ENCODE measurements around the gene PLEKHH2.
"Not testable (repeated sequence)": the region's sequence is repeated elsewhere in the genome, so short reads cannot be mapped to it uniquely, and the experiment has no call there.

The PLEKHH2 gene

GRCh38 chr2:43718530-43719124, 81.6 kb downstream of the PLEKHH2 start:
- DNase-seq: no peak

GRCh38 chr2:43724728-43725526, 87.9 kb downstream of the PLEKHH2 start:
- no peak for DNase-seq

DNA sequence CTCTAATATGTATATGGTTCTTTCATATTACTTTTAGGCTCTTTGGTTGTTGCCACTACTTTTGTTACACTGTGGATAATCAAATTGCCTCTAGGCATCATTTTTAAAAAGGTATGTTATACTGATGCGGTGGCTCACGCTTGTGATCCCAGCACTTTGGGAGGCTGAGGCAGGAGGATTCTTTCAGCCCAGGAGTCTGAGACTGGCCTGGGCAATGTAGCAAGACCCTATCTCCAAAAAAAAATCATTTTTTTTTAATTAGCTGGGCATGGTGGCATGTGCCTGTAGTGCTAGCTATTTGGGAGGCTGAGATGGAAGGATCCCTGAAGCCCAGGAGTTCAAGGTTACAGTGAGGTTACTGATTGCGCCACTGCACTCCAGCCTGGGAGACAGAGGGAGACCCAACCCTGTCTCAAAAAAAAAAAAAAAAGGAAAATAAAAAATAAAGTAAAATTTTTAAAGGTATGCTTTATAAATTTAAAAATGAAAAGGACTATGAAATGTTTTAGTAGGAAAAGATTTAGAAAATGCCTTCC, 88.7 kb downstream of the PLEKHH2 start:
- DNase-seq: no peak

- not testable (repeated sequence) for DNase-seq
These were observed 90.0 kb downstream of the PLEKHH2 start for GRCh38 chr2:43726961-43727633.

- DNase-seq: no peak
These were observed 90.6 kb downstream of the PLEKHH2 start for GRCh38 chr2:43727634-43728014.

- no peak for DNase-seq
These were observed 92.6 kb downstream of the PLEKHH2 start for GRCh38 chr2:43729491-43730174.

GRCh38 chr2:43731211-43731610, 94.2 kb downstream of the PLEKHH2 start:
- DNase-seq: no peak

- DNase-seq: no peak
These were observed 99.6 kb downstream of the PLEKHH2 start for GRCh38 chr2:43736637-43737036.

- DNase-seq: no peak
These were observed 100.2 kb downstream of the PLEKHH2 start for GRCh38 chr2:43737097-43737854.

DNA sequence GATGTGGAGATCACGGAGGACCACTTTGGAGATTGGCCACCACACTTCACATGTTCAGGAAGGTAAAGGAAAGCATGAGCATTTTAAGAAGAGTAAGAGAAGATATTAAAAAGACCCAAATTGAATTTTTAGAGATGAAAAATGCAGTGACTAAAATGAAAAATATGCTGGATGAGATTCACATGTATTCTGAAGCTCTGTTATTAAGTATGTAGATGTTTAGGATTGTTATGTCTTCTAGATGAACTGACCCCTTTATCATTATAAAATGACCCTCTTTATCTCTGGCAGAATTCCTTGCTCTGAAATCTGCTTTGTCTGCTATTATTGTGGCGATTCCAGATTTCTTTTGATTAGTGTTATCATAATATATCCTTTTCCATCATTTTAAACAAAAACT, 100.8 kb downstream of the PLEKHH2 start:
- no peak for DNase-seq

- no peak for DNase-seq
These were observed 101.2 kb downstream of the PLEKHH2 start for GRCh38 chr2:43738257-43738656.

DNA sequence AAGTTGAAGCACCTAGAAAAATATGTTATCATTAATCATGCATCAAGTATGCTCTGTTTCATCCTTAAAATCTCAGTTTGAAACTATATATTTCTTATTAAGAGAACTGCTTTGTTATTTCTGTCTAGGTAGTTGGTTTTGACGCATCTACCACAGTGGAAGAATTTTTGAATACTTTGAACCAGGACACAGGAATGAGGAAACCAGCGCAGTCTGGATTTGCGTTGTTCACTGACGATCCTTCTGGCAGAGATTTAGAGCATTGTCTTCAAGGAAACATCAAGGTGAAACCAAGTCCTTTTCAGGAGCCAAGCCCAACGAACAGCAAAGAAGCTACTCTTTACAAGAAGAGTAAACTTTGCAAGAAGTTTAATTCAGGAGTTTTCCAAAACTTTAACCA, 106.6 kb downstream of the PLEKHH2 start:
- DNase-seq: no peak

- DNase-seq: no peak
These were observed 108.4 kb downstream of the PLEKHH2 start for GRCh38 chr2:43745457-43745856.

- no peak for DNase-seq
These were observed 111.3 kb downstream of the PLEKHH2 start for GRCh38 chr2:43748333-43748732.

DNA sequence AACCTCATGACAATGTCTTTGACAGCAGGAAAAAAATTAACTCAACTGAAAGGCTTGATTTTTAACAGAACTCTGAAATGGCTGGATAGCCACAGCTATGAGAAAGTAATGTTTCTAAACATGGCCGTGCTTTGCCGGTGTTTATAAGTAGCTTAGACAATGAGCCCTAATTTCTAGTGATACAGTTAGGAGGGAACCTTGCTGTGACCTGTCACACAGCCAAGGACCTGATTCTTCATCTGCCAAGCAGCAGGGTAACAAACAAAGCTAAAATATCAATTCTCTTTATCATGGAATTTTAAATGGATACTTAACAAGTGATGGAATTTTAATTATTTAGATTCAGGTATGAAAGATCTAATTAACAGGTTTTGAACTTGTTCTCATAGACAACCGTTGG, 112.5 kb downstream of the PLEKHH2 start:
- DNase-seq: no peak

GRCh38 chr2:43751476-43751990, 114.5 kb downstream of the PLEKHH2 start:
- DNase-seq: no peak

GRCh38 chr2:43752302-43752701, 115.2 kb downstream of the PLEKHH2 start:
- DNase-seq: no peak

- no peak for DNase-seq
These were observed 117.1 kb downstream of the PLEKHH2 start for GRCh38 chr2:43754180-43754579.

DNA sequence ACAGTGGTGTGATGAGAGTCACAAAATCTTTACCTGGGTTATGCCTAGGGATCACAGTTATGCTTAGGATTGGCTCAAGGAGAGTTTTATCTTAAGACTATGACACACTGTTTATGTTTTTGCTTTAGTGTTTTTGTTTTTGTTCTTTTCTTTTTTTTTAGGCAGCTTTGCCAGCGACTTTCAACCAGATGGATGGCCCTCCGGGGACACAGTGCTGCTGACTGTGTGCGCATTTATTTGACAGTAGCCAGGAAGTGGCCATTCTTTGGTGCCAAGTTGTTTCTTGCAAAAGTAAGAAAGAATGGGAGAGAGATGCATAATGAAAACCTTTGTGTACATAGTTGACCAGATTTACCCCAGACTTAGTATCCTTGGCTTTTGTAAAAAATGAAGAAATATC, 121.7 kb downstream of the PLEKHH2 start:
- DNase-seq: no peak

- DNase-seq: no peak
These were observed 122.1 kb downstream of the PLEKHH2 start for GRCh38 chr2:43759195-43759594.

DNA sequence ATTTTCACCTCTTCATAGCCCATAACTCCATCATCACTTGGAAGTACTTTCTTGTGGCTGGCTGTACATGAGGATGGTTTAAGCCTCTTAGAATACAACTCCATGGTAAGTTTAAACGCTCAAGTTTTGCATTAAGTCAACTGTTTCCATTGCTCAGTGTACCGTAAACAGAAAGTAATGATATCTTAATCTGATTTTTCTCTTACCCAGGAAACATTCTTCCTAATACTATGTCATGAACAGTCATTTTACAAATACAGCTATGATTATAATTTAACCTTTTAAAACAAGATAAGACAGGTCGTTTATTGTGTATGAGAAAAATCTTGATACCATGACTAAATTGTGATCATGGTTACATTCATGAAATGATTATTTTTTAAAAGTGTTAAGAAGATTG, 125.2 kb downstream of the PLEKHH2 start:
- no peak for DNase-seq

DNA sequence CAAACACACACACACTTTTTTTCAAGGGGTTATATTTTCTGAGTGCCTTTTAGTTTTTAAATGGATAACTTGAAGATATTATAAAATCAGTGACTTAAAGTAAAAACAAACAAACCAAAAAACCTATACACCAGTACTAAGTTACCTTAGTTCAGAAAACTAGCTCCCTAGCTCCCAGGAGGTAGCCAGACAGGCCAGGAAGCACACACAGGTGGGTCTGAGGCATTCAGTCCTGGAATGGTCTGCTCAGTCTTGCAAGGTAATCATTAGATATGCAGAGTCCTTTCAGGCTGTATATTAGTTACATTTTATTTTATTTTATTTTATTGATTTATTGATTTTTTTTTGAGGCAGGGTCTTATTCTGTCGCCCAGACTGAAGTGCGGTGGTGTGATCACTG, 126.0 kb downstream of the PLEKHH2 start:
- no peak for DNase-seq

All from stimulated activated naive CD4-positive, alpha-beta T cell treated with Interleukin-2 at 50 U/mL for 16 hours (primary cell).